Inflammatory macrophage (primary cell): ENCODE results near the gene RNF32.
A peak's percentile ranks its signal among the peaks of the same experiment; 100 is the strongest.
"Not testable (repeated sequence)": the region's sequence is repeated elsewhere in the genome, so short reads cannot be mapped to it uniquely, and the experiment has no call there.

Source experiments
- DNase-seq, 2 donors: peaks; one replicate each; pipeline ENCODE4 v3.0.0-alpha.2; 2020 to 2022

RNF32 gene

DNA sequence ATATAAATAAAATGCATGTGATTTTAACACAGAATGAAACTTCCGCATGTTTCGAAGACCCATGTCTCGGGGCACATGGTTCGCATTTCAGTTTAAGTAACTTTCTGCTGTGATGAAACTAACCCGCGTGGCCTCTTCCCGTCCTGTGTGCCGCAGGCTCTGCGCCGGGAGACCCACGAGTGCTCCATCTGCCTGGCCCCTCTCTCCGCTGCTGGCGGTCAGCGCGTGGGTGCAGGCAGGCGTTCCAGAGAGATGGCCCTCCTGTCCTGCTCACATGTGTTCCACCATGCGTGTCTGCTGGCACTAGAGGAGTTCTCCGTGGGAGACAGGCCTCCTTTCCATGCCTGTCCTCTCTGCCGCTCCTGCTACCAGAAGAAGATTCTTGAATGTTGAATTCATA lies 35.7 kb downstream of the RNF32 start:
- no peak for DNase-seq

DNA sequence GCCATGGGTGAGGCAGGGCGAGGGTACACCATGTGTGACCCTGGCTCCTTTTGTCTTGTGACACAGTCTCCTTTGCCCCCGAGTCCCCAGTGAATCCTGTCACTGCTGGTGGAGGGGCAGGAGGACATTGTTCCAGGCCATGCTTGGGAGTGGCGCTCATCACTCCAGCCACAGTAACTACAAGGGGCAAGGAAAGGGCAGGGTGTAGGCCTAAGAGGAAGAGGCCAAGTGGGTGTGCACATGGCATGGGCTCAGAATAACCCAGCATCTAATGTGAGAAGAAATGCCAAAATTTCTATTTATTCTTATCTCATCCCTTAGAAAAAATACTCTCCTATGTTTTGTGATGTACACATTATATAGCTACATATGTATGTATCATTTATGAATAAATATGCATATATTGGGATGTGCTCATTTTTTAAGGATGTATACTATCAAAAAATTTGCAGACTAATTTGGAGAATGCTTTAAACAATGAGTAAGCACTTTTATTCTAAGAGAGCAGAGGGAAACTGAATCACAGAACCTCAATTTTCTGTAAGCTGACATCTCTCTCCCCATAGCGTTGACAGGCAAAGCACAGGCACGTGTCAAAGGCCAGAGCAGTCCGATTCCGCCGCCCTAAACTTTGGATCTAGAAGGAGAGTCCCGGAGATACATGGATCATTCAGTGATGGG lies 36.9 kb downstream of the RNF32 start:
- DNase-seq, result no peak

DNA sequence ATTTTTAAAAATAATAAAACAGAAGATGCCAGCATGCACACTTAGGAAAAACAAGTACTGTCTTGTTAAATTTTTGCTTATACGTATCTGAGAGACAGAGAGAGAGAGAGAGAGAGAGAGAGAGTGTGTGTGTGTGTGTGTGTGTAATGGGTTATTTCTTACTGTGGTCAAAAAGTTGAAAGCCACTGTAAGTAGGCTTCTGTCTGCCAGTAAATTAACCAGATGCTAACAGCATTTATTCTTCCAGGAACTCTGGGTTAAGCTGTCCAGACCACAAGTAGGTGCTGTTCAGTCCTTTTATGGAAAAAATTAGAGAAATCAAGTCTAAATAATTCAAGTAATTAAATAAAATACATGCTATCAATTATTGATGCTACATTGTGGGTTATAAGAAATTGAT lies 39.7 kb downstream of the RNF32 start:
- no peak for DNase-seq

DNA sequence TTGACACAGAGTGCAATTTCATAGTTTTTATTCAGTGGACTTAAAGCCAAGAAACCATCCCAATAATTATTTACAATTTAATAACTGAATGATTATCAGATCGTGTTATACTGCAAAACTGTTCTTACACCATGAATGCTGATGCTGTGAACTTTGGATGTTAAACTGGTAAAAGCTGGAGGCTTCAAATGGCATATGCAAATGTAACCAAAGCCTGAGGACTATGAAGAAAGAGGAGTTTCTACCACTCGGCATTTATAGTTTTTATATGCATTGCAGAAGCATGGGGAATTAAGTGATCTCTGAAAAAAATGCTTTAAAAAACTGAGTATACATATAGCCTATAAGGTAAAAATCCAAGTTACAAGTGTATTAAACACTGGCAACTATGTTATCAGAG lies 42.4 kb downstream of the RNF32 start:
- DNase-seq, result no peak

DNA sequence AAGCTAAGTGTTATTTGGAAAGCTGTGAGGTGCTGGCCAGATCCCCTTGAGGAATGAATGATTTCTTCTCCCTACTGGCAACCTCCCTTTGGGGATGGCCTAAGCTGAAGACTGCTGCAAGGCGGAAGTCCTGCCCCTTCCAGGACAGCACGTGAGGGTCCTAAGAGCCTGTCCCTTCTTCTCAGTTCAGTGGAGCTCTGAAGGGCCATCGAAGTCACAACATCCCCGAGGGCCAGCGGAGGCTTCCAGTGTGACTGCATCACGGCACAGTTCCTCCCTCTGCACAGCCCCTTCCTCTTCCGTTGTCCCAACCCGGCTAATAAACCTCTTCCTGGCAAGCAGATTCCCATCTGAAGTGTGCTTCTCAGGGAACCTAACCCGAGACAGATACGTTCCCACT lies 43.7 kb downstream of the RNF32 start:
- no peak for DNase-seq

DNA sequence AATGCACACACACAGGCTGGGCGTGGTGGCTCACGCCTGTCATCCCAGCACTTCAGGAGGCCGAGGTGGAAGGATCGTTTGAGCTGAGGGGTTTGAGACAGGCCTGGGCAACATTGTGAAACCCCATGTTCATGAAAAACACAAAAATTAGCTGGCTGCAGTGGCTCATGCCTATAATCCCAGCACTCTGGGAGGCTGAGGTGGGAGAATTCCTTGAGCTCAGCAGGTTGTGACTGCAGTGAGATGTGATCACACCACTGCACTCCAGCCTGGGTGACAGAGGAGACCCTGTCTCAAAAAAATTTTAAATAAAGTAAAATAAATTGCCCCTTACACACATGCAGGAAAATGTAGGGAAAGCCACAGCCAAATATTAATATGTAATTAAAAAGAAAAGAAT lies 44.1 kb downstream of the RNF32 start:
- no peak for DNase-seq

DNA sequence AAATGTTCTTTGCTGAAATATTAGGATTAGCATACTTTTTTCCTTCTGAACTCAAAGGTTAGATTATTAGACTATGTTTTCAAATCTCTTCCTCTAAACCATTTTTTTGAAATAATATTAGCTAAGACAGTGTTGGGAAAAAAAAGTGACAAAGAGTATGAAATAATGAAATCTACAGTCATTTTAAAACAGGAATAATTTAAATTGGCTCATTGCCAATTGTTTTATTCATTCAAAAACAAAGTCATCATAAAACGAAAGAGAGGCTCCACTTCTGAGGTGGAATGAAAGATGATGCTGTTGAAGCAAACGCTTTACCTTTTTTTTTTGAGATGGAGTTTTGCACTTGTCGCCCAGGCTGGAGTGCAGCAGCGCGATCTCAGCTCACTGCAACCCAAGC lies 51.2 kb downstream of the RNF32 start:
- no peak for DNase-seq

DNA sequence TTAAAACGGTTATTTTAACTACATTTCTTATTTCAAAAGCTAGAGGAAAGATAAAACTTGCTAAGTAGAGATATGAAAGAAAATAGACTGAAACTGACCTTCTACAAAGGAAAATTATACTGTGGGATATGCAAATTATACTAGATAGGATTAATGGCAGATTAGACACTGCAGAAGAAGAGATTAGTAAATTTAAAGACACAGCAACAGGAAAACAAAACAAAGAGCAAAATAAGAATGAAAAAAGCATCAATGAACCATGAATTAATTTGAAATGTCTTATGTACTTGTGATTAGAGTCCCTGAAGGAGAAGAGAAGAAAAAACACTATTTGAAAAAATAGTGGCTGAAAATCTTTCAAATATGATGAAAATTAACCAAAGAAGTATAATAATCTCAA lies 52.3 kb downstream of the RNF32 start:
- DNase-seq, result no peak

DNA sequence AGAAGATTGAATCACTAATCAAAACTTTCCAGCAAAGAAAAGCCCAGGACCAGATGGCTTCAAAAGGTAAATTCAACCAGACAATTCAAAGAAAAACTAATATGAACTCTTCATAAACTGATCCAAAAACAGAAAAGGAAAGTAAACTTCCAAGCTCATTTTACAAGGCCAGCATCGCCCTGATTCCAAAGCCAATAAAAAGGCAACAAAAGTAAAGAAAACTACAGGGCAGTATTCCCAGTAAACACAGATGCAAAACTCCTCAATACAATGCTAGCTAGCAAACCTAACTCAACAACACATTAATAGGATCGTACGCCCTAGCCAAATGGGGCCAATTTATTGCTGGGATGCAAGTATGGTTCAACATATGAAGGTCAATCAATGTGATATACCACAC lies 53.1 kb downstream of the RNF32 start:
- DNase-seq, result no peak

DNA sequence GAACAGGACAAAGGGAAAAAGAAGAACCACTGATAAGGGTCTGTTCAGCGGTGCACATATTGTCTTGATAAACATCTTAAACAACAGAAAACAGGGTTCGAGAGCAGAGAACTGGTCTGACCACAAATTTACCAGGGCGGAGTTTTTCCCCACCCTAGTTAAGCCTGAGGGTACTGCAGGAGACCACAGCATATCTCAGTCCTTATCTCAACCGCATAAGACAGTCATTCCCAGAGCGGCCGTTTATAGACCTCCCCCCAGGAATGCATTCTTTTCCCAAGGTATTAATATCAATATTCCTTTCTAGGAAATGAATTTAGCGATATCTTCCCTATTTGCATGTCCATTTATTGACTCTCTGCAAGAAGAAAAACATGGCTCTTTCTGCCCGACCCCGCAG lies 56.7 kb downstream of the RNF32 start:
- DNase-seq, result not testable (repeated sequence)

DNA sequence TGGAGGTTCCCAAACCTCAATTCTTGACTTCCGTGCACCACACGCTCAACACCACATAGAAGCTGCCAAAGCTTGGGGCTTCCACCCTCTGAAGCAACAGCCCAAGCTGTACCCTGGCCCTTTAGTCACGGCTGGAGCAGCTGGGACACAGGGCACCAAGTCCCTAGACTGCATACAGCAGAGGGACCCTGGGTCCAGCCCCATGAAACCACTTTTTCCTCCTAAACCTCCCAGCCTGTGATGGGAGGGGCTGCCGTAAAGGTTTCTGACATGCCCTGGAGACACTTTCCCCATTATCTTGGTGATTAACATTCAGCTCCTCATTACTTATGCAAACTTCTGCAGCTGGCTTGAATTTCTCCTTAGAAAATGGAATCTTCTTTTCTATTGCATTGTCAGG lies 57.9 kb downstream of the RNF32 start:
- DNase-seq, result not testable (repeated sequence)

DNA sequence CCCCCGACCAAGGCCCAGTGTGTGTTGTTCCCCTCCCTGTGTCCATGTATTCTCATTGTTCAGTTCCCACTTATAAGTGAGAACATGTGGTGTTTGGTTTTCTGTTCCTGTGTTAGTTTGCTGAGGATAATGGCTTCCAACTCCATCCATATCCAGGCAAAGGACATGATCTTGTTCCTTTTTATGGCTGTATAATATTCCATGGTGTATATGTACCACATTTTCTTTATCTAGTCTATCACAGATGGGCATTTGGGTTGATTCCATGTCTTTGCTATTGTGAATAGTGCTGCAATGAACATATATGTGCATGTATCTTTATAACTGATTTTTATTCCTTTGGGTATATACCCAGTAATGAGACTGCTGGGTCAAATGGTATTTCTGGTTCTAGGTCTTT lies 61.2 kb downstream of the RNF32 start:
- DNase-seq, result not testable (repeated sequence)

DNA sequence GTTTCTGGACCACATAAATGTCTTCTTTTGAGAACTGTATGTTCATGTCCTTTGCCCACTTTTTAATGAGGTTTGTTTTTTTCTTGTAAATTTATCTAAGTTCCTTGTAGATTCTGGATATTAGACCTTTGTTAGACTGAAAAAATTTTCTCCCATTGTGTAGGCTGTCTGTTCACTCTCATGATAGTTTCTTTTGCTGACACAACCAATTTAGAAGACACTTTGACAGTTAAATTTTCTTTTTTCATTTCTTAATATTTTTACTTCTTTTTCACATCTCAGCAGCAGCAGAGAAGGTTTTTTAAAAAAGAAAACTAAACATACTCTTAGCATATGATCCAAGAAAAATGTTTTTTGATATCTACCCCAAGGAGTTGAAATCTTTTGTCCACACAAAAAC lies 61.8 kb downstream of the RNF32 start:
- DNase-seq, result no peak

DNA sequence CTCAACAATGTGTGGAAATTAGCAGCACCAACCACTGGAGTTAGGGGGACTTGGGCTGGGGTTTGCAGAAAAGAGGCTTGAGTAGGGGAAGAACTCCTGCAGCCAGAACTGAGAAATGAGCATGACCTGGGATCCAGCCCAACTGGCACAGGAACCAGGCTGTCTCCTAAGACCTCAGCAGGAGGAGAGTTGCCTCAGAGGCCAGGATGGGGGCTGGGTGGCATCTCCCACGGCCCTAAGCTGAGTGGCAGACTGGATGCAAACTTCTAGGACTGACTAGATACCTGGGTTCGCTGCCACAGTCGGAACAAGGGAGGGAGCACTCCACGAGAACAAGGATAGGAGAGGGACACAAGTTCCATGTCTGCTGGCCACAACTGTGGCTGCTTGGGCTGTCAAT lies 62.6 kb downstream of the RNF32 start:
- DNase-seq, result no peak

DNA sequence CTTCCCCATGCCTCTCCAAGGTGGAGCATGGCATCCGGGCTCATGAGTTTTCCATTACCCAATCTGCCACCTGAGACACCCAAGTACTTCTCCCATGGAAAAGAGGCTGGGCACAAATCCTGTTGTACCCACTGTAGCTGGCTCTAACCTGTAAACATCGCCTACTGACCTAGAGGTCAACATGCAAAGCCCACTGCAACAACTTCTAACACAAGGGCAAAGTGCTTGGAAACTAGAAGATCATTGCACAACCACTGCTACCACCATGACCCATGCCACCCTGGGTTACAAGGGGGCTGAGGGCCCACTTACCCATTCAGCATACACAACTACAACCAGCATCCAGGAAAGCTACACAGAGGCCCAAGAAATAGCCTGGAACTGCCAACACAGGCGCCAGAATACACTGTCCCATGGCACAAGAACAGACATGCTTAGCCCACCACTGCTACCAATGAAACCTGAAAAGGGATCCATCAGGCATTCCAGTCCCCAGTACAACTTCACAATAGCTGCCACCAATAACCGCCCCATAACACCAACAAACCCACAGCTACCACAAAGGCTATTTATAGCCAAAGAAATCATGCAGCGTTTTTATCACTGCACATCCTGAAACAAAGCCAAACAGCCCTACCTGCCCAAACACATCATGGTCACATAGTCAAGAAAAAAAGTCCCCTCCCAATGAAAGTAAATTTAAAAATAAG lies 63.4 kb downstream of the RNF32 start:
- no peak for DNase-seq

DNA sequence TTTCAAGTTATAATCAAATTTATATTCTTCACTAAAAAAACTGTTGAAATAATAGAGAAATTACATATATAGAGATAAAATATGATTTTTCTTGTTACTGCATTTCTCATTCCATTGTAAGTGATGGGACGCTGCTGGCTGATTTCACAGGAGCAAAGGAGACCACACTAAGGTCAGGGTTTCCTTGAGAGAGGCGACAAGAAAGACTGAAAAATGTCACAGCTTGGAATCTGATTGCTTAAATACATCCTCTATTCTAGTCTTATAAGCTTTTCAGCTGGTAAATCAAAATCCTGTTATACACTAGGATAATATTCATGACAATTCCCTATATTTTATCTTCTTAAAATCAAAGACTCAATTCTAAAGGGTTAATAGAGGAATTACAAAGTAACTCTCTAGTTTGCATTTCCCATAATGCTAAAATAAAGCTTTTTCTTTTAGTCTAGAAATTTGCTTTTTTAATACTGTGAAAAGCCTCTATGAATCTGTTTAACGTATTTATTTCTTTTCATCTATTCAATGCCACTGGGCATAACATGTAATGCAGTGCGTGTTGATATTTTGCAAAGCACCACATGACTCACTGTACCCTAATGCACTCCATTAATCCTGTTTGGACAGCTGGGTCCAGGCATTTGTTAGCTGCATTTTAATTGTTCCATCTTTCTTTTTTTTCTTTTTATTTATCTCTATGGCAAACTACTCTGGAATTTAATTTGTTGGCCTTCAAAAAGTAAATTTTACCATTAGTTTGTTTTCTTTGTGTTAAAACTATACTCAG lies 81.7 kb downstream of the RNF32 start:
- no peak for DNase-seq

DNA sequence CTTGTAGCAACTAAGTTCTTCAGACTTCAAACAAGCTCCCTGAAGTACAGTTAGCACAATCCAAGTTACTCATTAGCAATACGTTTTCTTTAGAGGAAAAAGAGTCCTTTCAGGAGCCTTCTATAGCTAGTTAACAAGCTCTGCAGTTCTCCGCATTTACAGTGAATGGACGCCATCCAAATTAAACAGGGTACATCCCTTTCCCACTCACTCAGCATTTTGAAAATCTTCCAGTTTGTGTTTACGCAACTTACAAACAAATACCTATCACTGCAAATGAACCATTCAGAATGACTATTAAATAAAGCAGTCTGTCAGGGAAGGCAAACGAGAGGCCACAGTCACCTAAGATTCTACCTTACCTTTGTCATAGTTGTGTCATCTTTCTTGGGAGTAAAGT lies 84.5 kb downstream of the RNF32 start:
- no peak for DNase-seq

DNA sequence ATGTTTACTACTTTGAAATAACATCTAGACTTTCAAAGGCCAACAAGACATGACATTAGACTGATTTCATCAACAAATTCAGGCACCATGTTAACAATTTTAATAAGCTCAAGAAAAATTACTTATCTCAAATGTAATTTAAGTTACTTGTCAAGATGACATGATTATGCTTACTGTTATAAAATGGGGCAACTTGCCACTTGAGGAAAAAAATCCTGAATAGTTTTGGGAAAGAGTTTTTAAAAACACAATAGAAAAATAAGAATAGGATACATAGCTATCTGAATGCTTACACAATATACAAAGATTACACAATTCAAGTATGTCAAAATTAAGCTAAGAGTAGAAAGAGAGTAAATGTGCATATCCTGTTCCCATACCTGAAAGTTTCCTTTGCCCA lies 85.4 kb downstream of the RNF32 start:
- peak in 1 of 2 donors; percentile 13 for DNase-seq
